Parathyroid adenoma (tissue), 2 donors: ENCODE measurements around the gene MSI2.

Experiments
- H2AFZ ChIP-seq: fragments of 300-600 bp; sonication (generic); one replicate; pipeline ENCODE4 v1.7.0; 2017; ENCODE audit warnings: antibody characterized with exemption, mild to moderate bottlenecking
- H3K27ac ChIP-seq: fragments of 300-600 bp; sonication (generic); one replicate; pipeline ENCODE4 v1.7.0; 2017
- H3K27me3 ChIP-seq: fragments of 300-600 bp; sonication (generic); one replicate; pipeline ENCODE4 v1.7.0; 2017; ENCODE audit warnings: low read length; ENCODE audit not compliant: control insufficient read depth, insufficient read depth
- H3K36me3 ChIP-seq: fragments of 300-600 bp; sonication (generic); one replicate; pipeline ENCODE4 v1.7.0; 2017; ENCODE audit warnings: low read length; ENCODE audit not compliant: control insufficient read depth, insufficient read depth
- H3K4me1 ChIP-seq: fragments of 300-600 bp; sonication (generic); one replicate; pipeline ENCODE4 v1.7.0; 2017; ENCODE audit warnings: control low read depth
- H3K4me2 ChIP-seq: fragments of 300-600 bp; sonication (generic); one replicate; pipeline ENCODE4 v1.7.0; 2017; ENCODE audit warnings: low read length
- H3K4me3 ChIP-seq: fragments of 300-600 bp; sonication (generic); one replicate; pipeline ENCODE4 v1.7.0; 2017; ENCODE audit warnings: low read depth, low read length
- H3K79me2 ChIP-seq: fragments of 300-600 bp; sonication (generic); one replicate; pipeline ENCODE4 v1.7.0; 2017; ENCODE audit warnings: control low read depth
- H3K9ac ChIP-seq: fragments of 300-600 bp; sonication (generic); one replicate; pipeline ENCODE4 v1.7.0; 2017; ENCODE audit warnings: mild to moderate bottlenecking
- H3K9me3 ChIP-seq: fragments of 300-600 bp; sonication (generic); one replicate; pipeline ENCODE4 v1.7.0; 2017; ENCODE audit warnings: low read length; ENCODE audit not compliant: control insufficient read depth
- TF ChIP-seq, protein P1 (sequence below): fragments of 300-600 bp; sonication (generic); IDR thresholded peaks from one replicate; pipeline ENCODE4 v1.7.0; 2017; ENCODE audit warnings: antibody characterized with exemption, mild to moderate bottlenecking
- donor health status: primary hyperparathyroidism.

The MSI2 gene

DNA sequence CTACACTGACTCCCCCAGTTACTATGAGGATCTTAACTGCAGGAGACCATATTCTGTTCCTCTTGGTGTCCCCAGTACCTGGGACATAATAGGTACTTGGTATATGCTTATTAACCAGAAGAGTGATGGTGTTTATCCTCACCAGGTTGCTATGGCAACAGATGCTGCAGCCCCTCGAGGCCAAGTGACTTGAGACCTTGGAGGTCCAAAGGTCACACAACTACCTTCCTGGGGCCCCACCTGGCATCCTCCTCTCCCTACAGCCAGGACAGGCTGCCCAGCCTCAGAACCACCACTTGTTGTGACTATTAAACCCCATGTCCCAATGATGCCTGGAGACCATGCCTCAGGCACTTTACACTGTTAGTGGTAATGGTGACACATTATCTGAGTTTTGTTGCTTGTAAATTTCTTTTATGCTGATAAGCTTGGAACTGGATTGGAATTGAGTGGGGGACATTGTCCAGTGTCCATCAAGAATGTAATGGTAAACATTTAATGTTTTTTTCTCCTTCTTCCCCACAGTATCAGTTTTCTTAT, 299.4 kb downstream of the MSI2 start:
- peaks cover 27% of the 10 kb centered on the region for H3K79me2 ChIP-seq
- peaks cover 75% of the 10 kb centered on the region for H3K4me1 ChIP-seq
- no peaks in the 10 kb centered on the region for H3K9me3 ChIP-seq
- no peak overlapping the region for H3K9ac ChIP-seq
- H3K4me3 ChIP-seq, result no peak overlapping the region
- H3K36me3 ChIP-seq, result no peaks in the 10 kb centered on the region
- no peaks in the 10 kb centered on the region for H3K27me3 ChIP-seq
- H3K4me2 ChIP-seq, result no peak overlapping the region
- no peak overlapping the region for H2AFZ ChIP-seq
- TF ChIP-seq, protein P1, sequence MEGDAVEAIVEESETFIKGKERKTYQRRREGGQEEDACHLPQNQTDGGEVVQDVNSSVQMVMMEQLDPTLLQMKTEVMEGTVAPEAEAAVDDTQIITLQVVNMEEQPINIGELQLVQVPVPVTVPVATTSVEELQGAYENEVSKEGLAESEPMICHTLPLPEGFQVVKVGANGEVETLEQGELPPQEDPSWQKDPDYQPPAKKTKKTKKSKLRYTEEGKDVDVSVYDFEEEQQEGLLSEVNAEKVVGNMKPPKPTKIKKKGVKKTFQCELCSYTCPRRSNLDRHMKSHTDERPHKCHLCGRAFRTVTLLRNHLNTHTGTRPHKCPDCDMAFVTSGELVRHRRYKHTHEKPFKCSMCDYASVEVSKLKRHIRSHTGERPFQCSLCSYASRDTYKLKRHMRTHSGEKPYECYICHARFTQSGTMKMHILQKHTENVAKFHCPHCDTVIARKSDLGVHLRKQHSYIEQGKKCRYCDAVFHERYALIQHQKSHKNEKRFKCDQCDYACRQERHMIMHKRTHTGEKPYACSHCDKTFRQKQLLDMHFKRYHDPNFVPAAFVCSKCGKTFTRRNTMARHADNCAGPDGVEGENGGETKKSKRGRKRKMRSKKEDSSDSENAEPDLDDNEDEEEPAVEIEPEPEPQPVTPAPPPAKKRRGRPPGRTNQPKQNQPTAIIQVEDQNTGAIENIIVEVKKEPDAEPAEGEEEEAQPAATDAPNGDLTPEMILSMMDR, result no peak
- peak overlapping the region; percentile 98 for H3K27ac ChIP-seq

DNA sequence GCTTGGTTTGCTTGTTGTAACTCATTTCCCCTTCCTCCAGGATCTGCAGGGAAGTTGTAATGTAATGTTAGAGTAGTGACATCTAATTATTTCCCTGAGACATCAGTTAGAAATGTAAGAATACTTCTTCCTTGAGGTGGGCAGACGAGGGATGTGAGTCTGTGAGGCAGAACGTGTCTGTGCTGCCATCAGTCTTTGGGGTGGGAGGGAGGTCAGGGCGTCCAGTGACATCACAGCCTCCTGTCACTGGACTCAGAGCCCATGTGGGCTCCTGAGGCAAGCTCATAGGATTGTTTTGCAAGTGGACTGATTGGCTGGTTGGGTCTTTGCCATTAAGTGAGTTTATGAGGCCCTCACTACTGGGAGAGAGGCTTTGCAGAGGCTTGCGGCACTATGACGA, 300.0 kb downstream of the MSI2 start:
- no peak overlapping the region for H3K9ac ChIP-seq
- no peaks in the 10 kb centered on the region for H3K9me3 ChIP-seq
- H3K79me2 ChIP-seq, result peaks cover 23% of the 10 kb centered on the region
- TF ChIP-seq, protein P1, result no peak
- H3K4me2 ChIP-seq, result no peak overlapping the region
- no peaks in the 10 kb centered on the region for H3K27me3 ChIP-seq
- peak overlapping the region; percentile 98 for H3K27ac ChIP-seq
- H3K4me1 ChIP-seq, result peaks cover 70% of the 10 kb centered on the region
- no peaks in the 10 kb centered on the region for H3K36me3 ChIP-seq
- H3K4me3 ChIP-seq, result no peak overlapping the region
- H2AFZ ChIP-seq, result no peak overlapping the region

DNA sequence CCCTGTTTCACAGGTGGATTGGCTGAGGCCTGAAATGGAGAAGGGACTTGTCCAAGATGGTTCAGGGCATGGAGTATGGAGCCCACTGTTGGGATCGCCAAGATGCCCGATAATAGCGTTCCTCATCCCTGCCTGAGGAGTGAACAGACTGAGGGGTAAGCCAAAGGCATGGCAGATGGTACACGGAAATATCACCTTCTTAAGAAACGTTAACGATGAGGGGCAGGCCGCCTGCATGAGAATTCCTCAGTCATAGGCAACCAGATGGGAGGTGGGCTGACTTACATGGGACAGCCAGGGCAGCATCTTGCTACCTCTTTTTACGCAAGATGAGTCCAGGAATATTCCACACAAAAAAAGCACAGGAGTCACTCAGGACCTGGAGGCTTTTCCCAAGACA, 300.7 kb downstream of the MSI2 start:
- Histone ChIP-seq H2AFZ (no peak overlapping the region), H3K4me3 (no peak overlapping the region), H3K9ac (no peak overlapping the region), H3K79me2 (peaks cover 22% of the 10 kb centered on the region), H3K27ac (peak overlapping the region; percentile 98), H3K4me1 (peaks cover 66% of the 10 kb centered on the region), H3K27me3 (no peaks in the 10 kb centered on the region), H3K4me2 (peak overlapping the region; percentile 55), H3K9me3 (no peaks in the 10 kb centered on the region), H3K36me3 (no peaks in the 10 kb centered on the region)
- TF ChIP-seq, protein P1, result no peak

DNA sequence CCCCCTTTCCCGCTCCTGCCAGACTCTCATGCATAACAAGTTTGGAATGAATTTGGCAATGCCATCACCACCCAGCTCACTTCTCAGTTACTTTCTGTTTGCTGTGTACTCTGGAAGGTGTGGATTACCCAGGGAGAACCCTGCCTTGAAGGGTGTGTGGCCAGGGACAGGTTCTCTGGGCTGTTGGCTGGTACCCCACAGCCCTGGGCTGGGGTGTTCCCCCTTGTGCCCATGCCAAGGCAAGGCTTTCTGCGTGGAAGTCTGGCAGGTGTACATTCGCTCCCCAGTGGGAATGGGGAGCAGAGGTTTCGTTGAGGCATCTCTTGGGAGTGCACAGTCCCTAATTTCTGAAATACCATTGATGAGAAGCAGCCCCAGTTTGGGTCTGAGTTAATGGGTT, 301.1 kb downstream of the MSI2 start:
- Histone ChIP-seq H3K9me3 (no peaks in the 10 kb centered on the region), H3K27me3 (no peaks in the 10 kb centered on the region), H2AFZ (no peak overlapping the region), H3K4me3 (peak overlapping the region; percentile 17), H3K4me1 (peaks cover 64% of the 10 kb centered on the region), H3K9ac (no peak overlapping the region), H3K4me2 (peak overlapping the region; percentile 55), H3K79me2 (peaks cover 18% of the 10 kb centered on the region), H3K27ac (peak overlapping the region; percentile 98), H3K36me3 (no peaks in the 10 kb centered on the region)
- TF ChIP-seq, protein P1, result no peak
